Neural cell (in vitro differentiated cells): ENCODE results near the gene AGK. TPM values are rescaled to one million over a fixed set of nuclear protein-coding genes. Genes with fewer than 3 reads are reported as not detected.

Source experiments
- H2AFZ ChIP-seq: fragments of 200-600, 300-800 bp; sonication (generic), shearing (Covaris generic); 2 replicates; pipeline ENCODE4 v1.6.0; 2014; ENCODE audit warnings: low read depth, mild to moderate bottlenecking, antibody characterized with exemption, low read length, moderate library complexity
- H3F3A ChIP-seq: fragments of 200-600 bp; shearing (Covaris generic); 2 replicates; pipeline ENCODE4 v1.6.1; 2016; ENCODE audit warnings: mild to moderate bottlenecking, moderate library complexity, mixed read lengths, antibody characterized with exemption, low read length; ENCODE audit not compliant: insufficient read depth, poor library complexity, severe bottlenecking
- H3K27ac ChIP-seq: fragments of 200-600, 300-800 bp; sonication (generic), shearing (Covaris generic); 2 replicates; pipeline ENCODE4 v1.5.1; 2014; ENCODE audit warnings: mild to moderate bottlenecking, low read length, moderate library complexity
- H3K27me3 ChIP-seq: fragments of 300-800, 200-600 bp; sonication (generic), shearing (Covaris generic); 2 replicates; pipeline ENCODE4 v1.6.0; 2014; ENCODE audit warnings: mild to moderate bottlenecking, low read depth, low read length, moderate library complexity; ENCODE audit not compliant: insufficient read depth
- H3K36me3 ChIP-seq: fragments of 300-800, 200-600 bp; sonication (generic), shearing (Covaris generic); 2 replicates; pipeline ENCODE4 v1.5.1; 2014; ENCODE audit warnings: mild to moderate bottlenecking, antibody characterized with exemption, low read length, moderate library complexity; ENCODE audit not compliant: insufficient read depth
- H3K4me2 ChIP-seq: fragments of 300-800, 200-600 bp; sonication (generic), shearing (Covaris generic); 2 replicates; pipeline ENCODE4 v1.6.0; 2014; ENCODE audit warnings: mild to moderate bottlenecking, low read length
- H3K4me3 ChIP-seq: fragments of 300-800, 200-600 bp; sonication (generic), shearing (Covaris generic); 2 replicates; pipeline ENCODE4 v1.5.1; 2014; ENCODE audit warnings: mild to moderate bottlenecking, low read length, moderate library complexity
- H3K79me2 ChIP-seq: fragments of 200-600 bp; shearing (Covaris generic); replicated peaks from 2 replicates; pipeline ENCODE4 v1.6.0; 2014; ENCODE audit warnings: mild to moderate bottlenecking, low read length, moderate library complexity; ENCODE audit not compliant: insufficient read depth
- H3K9ac ChIP-seq: fragments of 300-800, 200-600 bp; sonication (generic), shearing (Covaris generic); 2 replicates; pipeline ENCODE4 v1.6.1; 2016; ENCODE audit warnings: mild to moderate bottlenecking, low read length, mixed read lengths
- H3K9me2 ChIP-seq: fragments of 200-600 bp; shearing (Covaris generic); 2 replicates; pipeline ENCODE4 v1.6.1; 2016; ENCODE audit warnings: mild to moderate bottlenecking, low read length, mixed read lengths; ENCODE audit not compliant: insufficient read depth
- H3K9me3 ChIP-seq: fragments of 200-600, 300-800 bp; sonication (generic), shearing (Covaris generic); 2 replicates; pipeline ENCODE4 v1.6.1; 2016; ENCODE audit warnings: mild to moderate bottlenecking, mixed run types, low read length, moderate library complexity, mixed read lengths
- H4K20me1 ChIP-seq: fragments of 200-600 bp; shearing (Covaris generic); 2 replicates; pipeline ENCODE4 v1.6.1; 2016; ENCODE audit warnings: mild to moderate bottlenecking, mixed run types; ENCODE audit not compliant: insufficient read depth
- EP300 ChIP-seq: fragments of 450-650 bp; conservative IDR thresholded peaks from 2 replicates; pipeline ENCODE4 v1.6.1; 2014; ENCODE audit warnings: antibody characterized with exemption, mild to moderate bottlenecking, moderate library complexity; ENCODE audit not compliant: poor library complexity, severe bottlenecking
- EZH2 ChIP-seq: fragments of 200-600, 300-800 bp; shearing (Covaris generic), sonication (generic); IDR thresholded peaks from 2 replicates; pipeline ENCODE4 v1.6.1; 2014; ENCODE audit warnings: antibody characterized with exemption, low read length, borderline replicate concordance, mild to moderate bottlenecking; ENCODE audit not compliant: insufficient read depth, poor library complexity, severe bottlenecking
- MXI1 ChIP-seq: fragments of 450-650 bp; conservative IDR thresholded peaks from 2 replicates; pipeline ENCODE4 v1.6.1; 2014; ENCODE audit warnings: antibody characterized with exemption, mild to moderate bottlenecking; ENCODE audit not compliant: poor library complexity, severe bottlenecking
- POLR2AphosphoS5 ChIP-seq: IDR thresholded peaks from 2 replicates; pipeline ENCODE4 v1.6.1; 2012
- RAD21 ChIP-seq: fragments of 450-650 bp; conservative IDR thresholded peaks from 2 replicates; pipeline ENCODE4 v1.6.1; 2014; ENCODE audit warnings: antibody characterized with exemption, mild to moderate bottlenecking, moderate library complexity
- SMC3 ChIP-seq: fragments of 450-650 bp; conservative IDR thresholded peaks from 2 replicates; pipeline ENCODE4 v1.6.1; 2014; ENCODE audit warnings: antibody characterized with exemption, mild to moderate bottlenecking, moderate library complexity; ENCODE audit not compliant: poor library complexity
- TAF1 ChIP-seq: IDR thresholded peaks from 2 replicates; pipeline ENCODE4 v1.6.1; 2012; ENCODE audit warnings: low read depth
- polyA plus RNA-seq: library from polyadenylated mRNA; depleted of rRNA; stranded (reverse); fragments of >200 nt; gene quantifications from 2 replicates; pipeline ENCODE4 v1.2.3, GENCODE V29; 2014
- TF ChIP-seq, protein P1 (sequence below): fragments of 450-650 bp; IDR thresholded peaks from 2 replicates; pipeline ENCODE4 v1.5.1; 2014; ENCODE audit warnings: antibody characterized with exemption, mild to moderate bottlenecking, moderate library complexity; ENCODE audit not compliant: poor library complexity, severe bottlenecking
- TF ChIP-seq, protein P2 (sequence below): IDR thresholded peaks from 2 replicates; pipeline ENCODE4 v1.6.1; 2012; ENCODE audit warnings: borderline replicate concordance

AGK gene
- polyA plus RNA-seq, 1 donor from 2014 or later, result 59.8 TPM

DNA sequence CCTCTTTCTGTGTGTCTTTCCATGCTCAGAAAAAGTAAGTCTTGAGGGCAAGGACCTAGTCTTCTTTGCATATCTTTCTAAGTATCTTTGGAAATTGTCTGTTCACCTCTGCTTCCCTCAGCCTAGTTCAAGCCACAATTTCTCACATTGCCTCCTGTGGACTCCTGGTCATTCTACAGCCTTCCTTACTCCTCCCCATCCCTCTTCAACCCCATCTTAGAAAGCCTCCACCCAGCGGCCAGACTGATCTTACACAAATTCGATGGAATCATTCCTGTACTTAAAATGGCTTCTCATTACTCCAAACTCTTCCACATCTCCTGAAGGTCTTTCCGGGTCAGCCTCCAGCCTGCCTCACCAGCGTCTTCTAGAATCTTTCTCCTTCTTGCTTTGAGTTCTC, 24.1 kb upstream of the AGK start:
- Histone ChIP-seq H3K9me3 (no peaks in the 10 kb centered on the region), H3K4me3 (no peak overlapping the region), H3K9ac (no peak overlapping the region), H3K27me3 (no peaks in the 10 kb centered on the region), H3F3A (no peaks in the 10 kb centered on the region), H4K20me1 (no peaks in the 10 kb centered on the region), H3K4me2 (no peak overlapping the region), H3K27ac (no peak overlapping the region), H3K9me2 (no peaks in the 10 kb centered on the region), H3K79me2 (no peaks in the 10 kb centered on the region), H3K36me3 (no peaks in the 10 kb centered on the region), H2AFZ (no peak overlapping the region)
- TF ChIP-seq EP300 (no peak), TAF1 (no peak), RAD21 (no peak)

DNA sequence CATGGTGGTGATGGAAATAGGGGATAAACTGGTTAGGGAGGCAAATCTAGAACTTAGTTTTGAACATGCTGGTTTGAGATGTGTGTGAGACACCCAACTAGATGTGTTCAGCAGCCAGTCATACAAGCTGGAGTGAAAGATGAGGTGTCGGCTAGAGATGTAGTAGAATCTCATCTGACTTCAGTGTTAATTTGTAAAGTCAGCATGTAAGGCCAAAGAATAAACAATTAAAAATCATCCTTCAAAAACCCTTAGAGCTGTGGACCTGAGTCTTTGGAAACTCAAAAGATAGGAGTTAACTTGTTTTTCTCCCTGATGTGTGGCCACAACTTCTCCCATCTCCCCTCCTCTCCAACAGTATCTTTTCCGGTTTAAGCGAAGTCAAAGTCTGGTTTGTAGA, 22.8 kb upstream of the AGK start:
- no peak overlapping the region for H3K9ac ChIP-seq
- H3K4me3 ChIP-seq, result no peak overlapping the region
- no peaks in the 10 kb centered on the region for H4K20me1 ChIP-seq
- no peaks in the 10 kb centered on the region for H3K9me3 ChIP-seq
- TF ChIP-seq MXI1 (no peak), TAF1 (no peak), EZH2 (no peak), SMC3 (no peak), EP300 (no peak), RAD21 (no peak), POLR2AphosphoS5 (no peak)
- TF ChIP-seq, protein P1, sequence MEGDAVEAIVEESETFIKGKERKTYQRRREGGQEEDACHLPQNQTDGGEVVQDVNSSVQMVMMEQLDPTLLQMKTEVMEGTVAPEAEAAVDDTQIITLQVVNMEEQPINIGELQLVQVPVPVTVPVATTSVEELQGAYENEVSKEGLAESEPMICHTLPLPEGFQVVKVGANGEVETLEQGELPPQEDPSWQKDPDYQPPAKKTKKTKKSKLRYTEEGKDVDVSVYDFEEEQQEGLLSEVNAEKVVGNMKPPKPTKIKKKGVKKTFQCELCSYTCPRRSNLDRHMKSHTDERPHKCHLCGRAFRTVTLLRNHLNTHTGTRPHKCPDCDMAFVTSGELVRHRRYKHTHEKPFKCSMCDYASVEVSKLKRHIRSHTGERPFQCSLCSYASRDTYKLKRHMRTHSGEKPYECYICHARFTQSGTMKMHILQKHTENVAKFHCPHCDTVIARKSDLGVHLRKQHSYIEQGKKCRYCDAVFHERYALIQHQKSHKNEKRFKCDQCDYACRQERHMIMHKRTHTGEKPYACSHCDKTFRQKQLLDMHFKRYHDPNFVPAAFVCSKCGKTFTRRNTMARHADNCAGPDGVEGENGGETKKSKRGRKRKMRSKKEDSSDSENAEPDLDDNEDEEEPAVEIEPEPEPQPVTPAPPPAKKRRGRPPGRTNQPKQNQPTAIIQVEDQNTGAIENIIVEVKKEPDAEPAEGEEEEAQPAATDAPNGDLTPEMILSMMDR, result no peak
- TF ChIP-seq, protein P2, sequence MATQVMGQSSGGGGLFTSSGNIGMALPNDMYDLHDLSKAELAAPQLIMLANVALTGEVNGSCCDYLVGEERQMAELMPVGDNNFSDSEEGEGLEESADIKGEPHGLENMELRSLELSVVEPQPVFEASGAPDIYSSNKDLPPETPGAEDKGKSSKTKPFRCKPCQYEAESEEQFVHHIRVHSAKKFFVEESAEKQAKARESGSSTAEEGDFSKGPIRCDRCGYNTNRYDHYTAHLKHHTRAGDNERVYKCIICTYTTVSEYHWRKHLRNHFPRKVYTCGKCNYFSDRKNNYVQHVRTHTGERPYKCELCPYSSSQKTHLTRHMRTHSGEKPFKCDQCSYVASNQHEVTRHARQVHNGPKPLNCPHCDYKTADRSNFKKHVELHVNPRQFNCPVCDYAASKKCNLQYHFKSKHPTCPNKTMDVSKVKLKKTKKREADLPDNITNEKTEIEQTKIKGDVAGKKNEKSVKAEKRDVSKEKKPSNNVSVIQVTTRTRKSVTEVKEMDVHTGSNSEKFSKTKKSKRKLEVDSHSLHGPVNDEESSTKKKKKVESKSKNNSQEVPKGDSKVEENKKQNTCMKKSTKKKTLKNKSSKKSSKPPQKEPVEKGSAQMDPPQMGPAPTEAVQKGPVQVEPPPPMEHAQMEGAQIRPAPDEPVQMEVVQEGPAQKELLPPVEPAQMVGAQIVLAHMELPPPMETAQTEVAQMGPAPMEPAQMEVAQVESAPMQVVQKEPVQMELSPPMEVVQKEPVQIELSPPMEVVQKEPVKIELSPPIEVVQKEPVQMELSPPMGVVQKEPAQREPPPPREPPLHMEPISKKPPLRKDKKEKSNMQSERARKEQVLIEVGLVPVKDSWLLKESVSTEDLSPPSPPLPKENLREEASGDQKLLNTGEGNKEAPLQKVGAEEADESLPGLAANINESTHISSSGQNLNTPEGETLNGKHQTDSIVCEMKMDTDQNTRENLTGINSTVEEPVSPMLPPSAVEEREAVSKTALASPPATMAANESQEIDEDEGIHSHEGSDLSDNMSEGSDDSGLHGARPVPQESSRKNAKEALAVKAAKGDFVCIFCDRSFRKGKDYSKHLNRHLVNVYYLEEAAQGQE, result no peak
- H3K79me2 ChIP-seq, result no peaks in the 10 kb centered on the region
- H3K9me2 ChIP-seq, result no peaks in the 10 kb centered on the region
- H3K27ac ChIP-seq, result no peak overlapping the region
- H3F3A ChIP-seq, result no peaks in the 10 kb centered on the region
- no peak overlapping the region for H3K4me2 ChIP-seq
- H2AFZ ChIP-seq, result no peak overlapping the region
- H3K36me3 ChIP-seq, result no peaks in the 10 kb centered on the region
- H3K27me3 ChIP-seq, result no peaks in the 10 kb centered on the region
